Keratinocyte (primary cell): ENCODE data around the gene CDH13. TPM values are rescaled to one million over a fixed set of nuclear protein-coding genes. Genes with fewer than 3 reads are reported as not detected.

ENCODE experiments used
- DNase-seq: peaks from one replicate; pipeline ENCODE4 v3.0.0-alpha.2; 2011; ENCODE audit warnings: low read depth, missing footprints, low spot score
- FAIRE-seq: peaks from 2 replicates; lab custom pipeline; 2011; peaks lifted over from hg19 to GRCh38; lab: Jason Lieb, UNC
- H2AFZ ChIP-seq: 2 replicates; pipeline ENCODE4 v1.6.0; 2012; ENCODE audit warnings: low read length, control low read depth, inconsistent platforms; ENCODE audit not compliant: control insufficient read depth
- H3K27ac ChIP-seq: 2 replicates; pipeline ENCODE4 v1.5.1; 2011; ENCODE audit warnings: low read length; ENCODE audit not compliant: control insufficient read depth, insufficient read depth
- H3K27me3 ChIP-seq: 3 replicates; pipeline ENCODE4 v1.6.0; 2011; ENCODE audit warnings: low read length; ENCODE audit not compliant: control insufficient read depth, insufficient read depth; ENCODE audit errors: extremely low read depth
- H3K36me3 ChIP-seq, 2 experiments: 2 replicates in 1 of 2; 3 replicates in 1 of 2; pipeline ENCODE4 v1.5.1; 2011; ENCODE audit warnings: low read length in 2 of 2, mild to moderate bottlenecking in 1 of 2; ENCODE audit not compliant: control insufficient read depth in 2 of 2, insufficient read depth in 2 of 2; ENCODE audit errors: extremely low read depth in 1 of 2
- H3K4me1 ChIP-seq: 3 replicates; pipeline ENCODE4 v1.5.1; 2011; ENCODE audit warnings: low read length; ENCODE audit not compliant: control insufficient read depth, insufficient read depth; ENCODE audit errors: extremely low read depth
- H3K4me2 ChIP-seq: 3 replicates; pipeline ENCODE4 v1.6.0; 2011; ENCODE audit warnings: low read depth, low read length; ENCODE audit not compliant: control insufficient read depth, insufficient read depth; ENCODE audit errors: extremely low read depth
- H3K4me3 ChIP-seq, 3 experiments: fragments of 200-600 bp in 1 of 3; sonication (generic) in 1 of 3; 2 replicates in 2 of 3; 3 replicates in 1 of 3; pipeline ENCODE4 v1.5.1; 2011 to 2016; ENCODE audit warnings: low read length in 3 of 3, mild to moderate bottlenecking in 3 of 3, control low read depth in 2 of 3, inconsistent platforms in 1 of 3, low read depth in 1 of 3, mixed read lengths in 1 of 3, mixed run types in 1 of 3, moderate library complexity in 1 of 3; ENCODE audit not compliant: control insufficient read depth in 2 of 3, insufficient read depth in 2 of 3; ENCODE audit errors: extremely low read depth in 1 of 3
- H3K79me2 ChIP-seq: 2 replicates; pipeline ENCODE4 v1.6.0; 2012; ENCODE audit warnings: low read length; ENCODE audit not compliant: control insufficient read depth, insufficient read depth
- H3K9ac ChIP-seq: 3 replicates; pipeline ENCODE4 v1.6.0; 2011; ENCODE audit warnings: low read length; ENCODE audit not compliant: control insufficient read depth, insufficient read depth; ENCODE audit errors: extremely low read depth
- H3K9me1 ChIP-seq: 3 replicates; pipeline ENCODE4 v1.6.0; 2011; ENCODE audit warnings: low read length; ENCODE audit not compliant: control insufficient read depth, insufficient read depth; ENCODE audit errors: extremely low read depth
- H3K9me3 ChIP-seq: 2 replicates; pipeline ENCODE4 v1.5.1; 2012; ENCODE audit warnings: low read depth, low read length; ENCODE audit not compliant: control insufficient read depth
- H4K20me1 ChIP-seq: 3 replicates; pipeline ENCODE4 v1.6.0; 2011; ENCODE audit warnings: low read length; ENCODE audit not compliant: control insufficient read depth, insufficient read depth; ENCODE audit errors: extremely low read depth
- CTCF ChIP-seq, 3 experiments: IDR thresholded peaks in 1 of 3; conservative IDR thresholded peaks in 1 of 3; optimal IDR thresholded peaks in 1 of 3; 2 replicates in 2 of 3; 3 replicates in 1 of 3; pipeline versions ENCODE3 to v1.5.1; 2011; ENCODE audit warnings: low read length in 3 of 3, mild to moderate bottlenecking in 3 of 3, moderate library complexity in 2 of 3, control low read depth in 1 of 3, inconsistent platforms in 1 of 3; ENCODE audit not compliant: insufficient read depth in 2 of 3; ENCODE audit errors: extremely low read depth in 1 of 3
- EZH2 ChIP-seq: IDR thresholded peaks from one replicate; pipeline ENCODE4 v1.6.1; 2012; ENCODE audit warnings: inconsistent platforms, mild to moderate bottlenecking, low read length, moderate library complexity
- dilution Hi-C: fragments of 300-500 bp; cut with MboI; formaldehyde crosslinking; loops from one replicate; pipeline ENCODE4 v1.7.0; 2020; ENCODE audit warnings: low sequenced_read_pairs; ENCODE audit not compliant: extremely low pct_ligation_motif_present
- polyA plus RNA-seq, 5 experiments: library from polyadenylated mRNA; depleted of rRNA in 3 of 5; stranded (reverse) in 3 of 5; stranded (forward) in 1 of 5; unstranded in 1 of 5; fragments of >200 nt; gene quantifications; 1 replicate in 1 of 5; 2 replicates in 3 of 5; 3 replicates in 1 of 5; pipeline versions ENCODE4 v1.2.1 to v1.2.3, GENCODE V29; 2011 to 2012; ENCODE audit warnings: missing spikeins in 2 of 5, low read depth in 1 of 5, low replicate concordance in 1 of 5

Gene CDH13
- polyA plus RNA-seq, 1 donor (not counting 4 experiments of a cell fraction or from before 2014, with no cell fraction given), result 111 TPM

GRCh38 chr16:82598771-82599170 lies 28.0 kb upstream of the CDH13 start:
- Histone ChIP-seq H3K36me3 (no peaks in the 10 kb centered on the region), H3K79me2 (no peaks in the 10 kb centered on the region), H3K27me3 (peaks cover 14% of the 10 kb centered on the region), H3K4me2 (no peak overlapping the region), H3K9ac (no peak overlapping the region), H2AFZ (no peak overlapping the region), H3K9me1 (no peaks in the 10 kb centered on the region), H3K4me1 (no peaks in the 10 kb centered on the region), H3K27ac (no peak overlapping the region), H3K4me3 (no peak overlapping the region), H3K9me3 (no peaks in the 10 kb centered on the region), H4K20me1 (no peaks in the 10 kb centered on the region)
- DNase-seq, result no peak
- dilution Hi-C loops, result no loop called here
- no peak for TF ChIP-seq EZH2
- TF ChIP-seq CTCF (optimal IDR thresholded peaks at IDR 0.05 in 1 of 3, IDR thresholded peaks at IDR 0.05 in 1 of 3, conservative IDR thresholded peaks at IDR 0.05 in 1 of 3; ENCODE audit: extremely low read depth in 1 of 3, insufficient read depth in 2 of 3, low read length in 3 of 3), result no peak
- no peak for FAIRE-seq

- no peaks in the 10 kb centered on the region for H4K20me1 ChIP-seq
- no peak overlapping the region for H3K4me2 ChIP-seq
- DNase-seq (no peak), FAIRE-seq (no peak)
- dilution Hi-C loops, result no loop called here
- H3K36me3 ChIP-seq, result no peaks in the 10 kb centered on the region
- H3K9ac ChIP-seq, result no peak overlapping the region
- no peak overlapping the region for H3K4me3 ChIP-seq
- no peak overlapping the region for H2AFZ ChIP-seq
- H3K9me3 ChIP-seq, result no peaks in the 10 kb centered on the region
- no peak overlapping the region for H3K27ac ChIP-seq
- no peaks in the 10 kb centered on the region for H3K79me2 ChIP-seq
- no peaks in the 10 kb centered on the region for H3K9me1 ChIP-seq
- no peaks in the 10 kb centered on the region for H3K4me1 ChIP-seq
- peaks cover 2% of the 10 kb centered on the region for H3K27me3 ChIP-seq
- TF ChIP-seq CTCF (optimal IDR thresholded peaks at IDR 0.05 in 1 of 3, IDR thresholded peaks at IDR 0.05 in 1 of 3, conservative IDR thresholded peaks at IDR 0.05 in 1 of 3; ENCODE audit: extremely low read depth in 1 of 3, insufficient read depth in 2 of 3, low read length in 3 of 3), result no peak
- no peak for TF ChIP-seq EZH2
Observed at GRCh38 chr16:82601989-82602640, 24.7 kb upstream of the CDH13 start.
